Mesenchymal stem cell (in vitro differentiated cells and primary cell): ENCODE measurements around the gene POLR3A.

Source experiments
- DNase-seq: peaks from one replicate; pipeline ENCODE4 v3.0.0-alpha.2; 2013
- H2AFZ ChIP-seq: one replicate; pipeline ENCODE4 v1.6.1; 2013; ENCODE audit warnings: low read depth, mild to moderate bottlenecking, control low read depth, inconsistent platforms, low read length, moderate library complexity
- H2AK5ac ChIP-seq: 2 replicates; pipeline ENCODE4 v1.6.1; 2013; ENCODE audit warnings: low read length, moderate library complexity, mild to moderate bottlenecking, inconsistent platforms; ENCODE audit not compliant: severe bottlenecking
- H2BK120ac ChIP-seq: one replicate; pipeline ENCODE4 v1.6.1; 2013; ENCODE audit warnings: low read depth, mild to moderate bottlenecking, inconsistent platforms, low read length, moderate library complexity
- H2BK12ac ChIP-seq, 2 experiments: one replicate each; pipeline ENCODE4 v1.6.1; 2013; ENCODE audit warnings: inconsistent platforms in 2 of 2, low read length in 2 of 2, mild to moderate bottlenecking in 2 of 2, moderate library complexity in 2 of 2, control low read depth in 1 of 2
- H2BK15ac ChIP-seq: one replicate; pipeline ENCODE4 v1.6.1; 2013; ENCODE audit warnings: mild to moderate bottlenecking, low read depth, inconsistent platforms; ENCODE audit not compliant: poor library complexity, severe bottlenecking
- H2BK5ac ChIP-seq: 2 replicates; pipeline ENCODE4 v1.6.1; 2013; ENCODE audit warnings: low read depth, mild to moderate bottlenecking, low read length, control low read depth, inconsistent platforms; ENCODE audit not compliant: poor library complexity, severe bottlenecking
- H3K14ac ChIP-seq, 2 experiments: one replicate each; pipeline ENCODE4 v1.6.1; 2013; ENCODE audit warnings: inconsistent platforms in 2 of 2, low read length in 2 of 2, control low read depth in 1 of 2, mild to moderate bottlenecking in 1 of 2, moderate library complexity in 1 of 2
- H3K18ac ChIP-seq, 2 experiments: one replicate each; pipeline ENCODE4 v1.6.1; 2013; ENCODE audit warnings: inconsistent platforms in 2 of 2, low read length in 2 of 2, control low read depth in 1 of 2, low read depth in 1 of 2, mild to moderate bottlenecking in 1 of 2
- H3K23ac ChIP-seq, 2 experiments: one replicate each; pipeline ENCODE4 v1.6.1; 2013; ENCODE audit warnings: inconsistent platforms in 2 of 2, low read length in 2 of 2, mild to moderate bottlenecking in 2 of 2, moderate library complexity in 2 of 2, control low read depth in 1 of 2
- H3K27ac ChIP-seq: 2 replicates; pipeline ENCODE4 v1.5.1; 2013; ENCODE audit warnings: mild to moderate bottlenecking, moderate library complexity, low read length, control low read depth, inconsistent platforms; ENCODE audit not compliant: poor library complexity, severe bottlenecking
- H3K27me3 ChIP-seq, 2 experiments: 2 replicates each; pipeline versions ENCODE4 v1.6.1 to v1.7.0; 2013; ENCODE audit warnings: low read length in 2 of 2, mild to moderate bottlenecking in 2 of 2, moderate library complexity in 2 of 2, control low read depth in 1 of 2, inconsistent platforms in 1 of 2; ENCODE audit not compliant: control insufficient read depth in 1 of 2, insufficient read depth in 1 of 2
- H3K36me3 ChIP-seq, 2 experiments: 2 replicates each; pipeline versions ENCODE4 v1.6.1 to v1.7.0; 2013; ENCODE audit warnings: low read length in 2 of 2, control low read depth in 1 of 2, inconsistent platforms in 1 of 2, low read depth in 1 of 2, mild to moderate bottlenecking in 1 of 2; ENCODE audit not compliant: insufficient read depth in 2 of 2, control insufficient read depth in 1 of 2
- H3K4ac ChIP-seq, 2 experiments: one replicate each; pipeline ENCODE4 v1.6.1; 2013; ENCODE audit warnings: inconsistent platforms in 2 of 2, low read length in 2 of 2, mild to moderate bottlenecking in 2 of 2, moderate library complexity in 2 of 2, control low read depth in 1 of 2, low read depth in 1 of 2
- H3K4me1 ChIP-seq: 2 replicates; pipeline ENCODE4 v1.6.1; 2013; ENCODE audit warnings: low read depth, low read length, control low read depth; ENCODE audit not compliant: control insufficient read depth, insufficient read depth
- H3K4me2 ChIP-seq: 2 replicates; pipeline ENCODE4 v1.6.1; 2013; ENCODE audit warnings: low read length, mild to moderate bottlenecking, inconsistent platforms; ENCODE audit not compliant: poor library complexity, severe bottlenecking
- H3K4me3 ChIP-seq, 2 experiments: 2 replicates each; pipeline versions ENCODE4 v1.5.1 to v1.7.0; 2013; ENCODE audit warnings: low read length in 2 of 2, mild to moderate bottlenecking in 2 of 2, control low read depth in 1 of 2, low read depth in 1 of 2; ENCODE audit not compliant: insufficient read depth in 1 of 2
- H3K79me1 ChIP-seq: replicated peaks from 2 replicates; pipeline ENCODE4 v1.6.1; 2013; ENCODE audit warnings: mild to moderate bottlenecking, control low read depth, low read length, inconsistent platforms; ENCODE audit not compliant: poor library complexity, severe bottlenecking
- H3K9ac ChIP-seq: 2 replicates; pipeline ENCODE4 v1.7.0; 2013; ENCODE audit warnings: mild to moderate bottlenecking, low read length, moderate library complexity
- H3K9me3 ChIP-seq: 2 replicates; pipeline ENCODE4 v1.7.0; 2013; ENCODE audit warnings: mild to moderate bottlenecking, low read length; ENCODE audit not compliant: control insufficient read depth
- H4K8ac ChIP-seq: one replicate; pipeline ENCODE4 v1.6.1; 2013; ENCODE audit warnings: inconsistent platforms, mild to moderate bottlenecking, low read length, moderate library complexity
- H4K91ac ChIP-seq: one replicate; pipeline ENCODE4 v1.6.1; 2013; ENCODE audit warnings: mild to moderate bottlenecking, low read length, inconsistent platforms
- WGBS: methylation state at CpG from one replicate; pipeline ENCODE4 v1.1.7; 2013; ENCODE audit warnings: mixed read lengths; 5-methylcytosine and 5-hydroxymethylcytosine counted together

The POLR3A gene

DNA sequence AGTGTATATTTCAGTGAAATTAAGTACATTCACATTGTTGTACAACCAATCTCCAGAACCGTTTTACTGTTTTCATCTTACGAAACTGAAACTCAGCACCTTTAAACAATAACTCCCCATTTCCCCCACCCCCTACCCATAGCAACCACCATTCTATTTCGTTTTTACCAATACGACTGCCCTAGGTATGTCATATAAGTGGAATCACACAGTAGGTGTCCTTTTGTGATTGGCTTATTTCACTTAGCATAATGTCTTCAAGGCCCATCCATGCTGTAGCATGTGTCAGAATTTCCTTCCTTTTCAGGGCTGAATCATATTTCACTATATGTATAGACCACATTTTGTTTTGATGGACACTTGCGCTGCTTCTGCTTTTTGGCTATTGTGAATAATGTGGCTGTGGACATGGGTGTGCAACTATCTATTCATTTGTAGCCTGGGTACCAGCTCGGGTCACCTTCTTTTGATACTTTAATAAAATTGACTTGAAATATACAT lies 68.4 kb downstream of the POLR3A start:
- H2BK120ac ChIP-seq, result no peak overlapping the region
- H4K91ac ChIP-seq, result no peak overlapping the region
- H2AK5ac ChIP-seq, result no peak overlapping the region
- H2BK15ac ChIP-seq, result no peak overlapping the region
- no peaks in the 10 kb centered on the region for H3K36me3 ChIP-seq
- no peak overlapping the region for H2AFZ ChIP-seq
- no peaks in the 10 kb centered on the region for H3K79me1 ChIP-seq
- no peak overlapping the region for H3K14ac ChIP-seq
- H3K18ac ChIP-seq, result no peak overlapping the region
- H3K4me2 ChIP-seq, result no peak overlapping the region
- no peak overlapping the region for H4K8ac ChIP-seq
- DNase-seq, result no peak
- no peak overlapping the region for H2BK12ac ChIP-seq
- H3K4me3 ChIP-seq, result no peak overlapping the region
- no peaks in the 10 kb centered on the region for H3K27me3 ChIP-seq
- H3K9me3 ChIP-seq, result peaks cover 10% of the 10 kb centered on the region
- no peak overlapping the region for H3K4ac ChIP-seq
- no peak overlapping the region for H2BK5ac ChIP-seq
- H3K23ac ChIP-seq, result no peak overlapping the region
- WGBS, result 94% methylated on average over 4 of the region's 6 CpGs
- H3K9ac ChIP-seq, result no peak overlapping the region
- no peak overlapping the region for H3K27ac ChIP-seq
- no peaks in the 10 kb centered on the region for H3K4me1 ChIP-seq

DNA sequence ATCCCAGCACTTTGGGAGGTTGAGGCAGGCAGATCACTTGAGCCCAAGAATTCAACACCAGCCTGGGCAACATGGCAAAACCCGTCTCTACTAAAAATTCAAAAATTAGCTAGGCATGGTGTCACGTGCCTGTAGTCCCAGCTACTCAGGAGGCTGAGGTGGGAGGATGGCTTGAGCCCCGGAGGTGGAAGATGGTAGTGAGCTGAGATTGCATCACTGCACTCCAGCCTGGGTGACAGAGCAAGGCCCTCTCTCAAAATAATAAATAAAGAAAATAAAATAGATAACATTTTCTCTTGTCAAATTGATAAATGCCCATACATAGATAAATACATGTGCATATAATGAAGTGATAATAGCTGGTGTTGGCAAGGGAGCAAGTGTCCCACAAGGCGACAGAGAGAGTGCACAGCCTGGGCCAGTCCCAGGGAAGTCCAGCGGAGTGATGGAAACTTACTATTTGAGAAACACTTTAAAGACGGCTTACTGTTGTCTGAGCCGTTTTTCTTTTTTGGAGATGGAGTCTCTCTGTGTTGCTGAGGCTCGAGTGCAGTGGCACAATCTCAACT lies 69.3 kb downstream of the POLR3A start:
- Histone ChIP-seq H3K4ac (no peak overlapping the region), H2AFZ (no peak overlapping the region), H2BK12ac (no peak overlapping the region), H3K14ac (no peak overlapping the region), H3K79me1 (no peaks in the 10 kb centered on the region), H3K23ac (no peak overlapping the region), H2BK120ac (no peak overlapping the region), H3K36me3 (no peaks in the 10 kb centered on the region), H3K4me3 (no peak overlapping the region), H3K4me2 (no peak overlapping the region), H3K27ac (no peak overlapping the region), H2BK15ac (no peak overlapping the region), H4K91ac (no peak overlapping the region), H2BK5ac (no peak overlapping the region), H2AK5ac (no peak overlapping the region), H3K9ac (no peak overlapping the region), H4K8ac (no peak overlapping the region), H3K9me3 (peaks cover 10% of the 10 kb centered on the region), H3K18ac (no peak overlapping the region), H3K4me1 (no peaks in the 10 kb centered on the region), H3K27me3 (no peaks in the 10 kb centered on the region)
- DNase-seq, result no peak
- WGBS, result 86% methylated on average over 8 of the region's 8 CpGs

DNA sequence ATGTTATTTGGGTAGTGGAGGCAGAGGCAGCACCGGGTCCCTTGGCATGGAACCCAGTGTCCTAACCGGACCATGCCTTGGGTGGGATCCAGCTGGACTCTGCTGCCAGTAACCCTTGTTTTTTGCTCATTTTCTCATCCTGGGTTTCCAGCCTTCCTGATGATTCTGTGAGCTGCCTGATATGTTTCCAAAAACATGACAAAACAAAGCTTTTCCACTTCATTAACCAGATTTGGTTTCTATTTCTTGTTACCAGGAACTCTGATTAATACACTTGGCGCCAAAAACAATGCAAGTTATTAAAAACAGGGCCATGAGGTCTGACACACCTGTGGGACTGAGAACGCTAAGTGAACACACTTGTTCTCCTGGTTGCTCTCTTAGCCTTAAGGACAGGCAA lies 69.9 kb downstream of the POLR3A start:
- Histone ChIP-seq H3K27ac (no peak overlapping the region), H3K4me2 (no peak overlapping the region), H4K8ac (no peak overlapping the region), H2BK120ac (no peak overlapping the region), H3K9ac (no peak overlapping the region), H3K27me3 (no peaks in the 10 kb centered on the region), H2BK15ac (no peak overlapping the region), H3K4me3 (no peak overlapping the region), H3K18ac (no peak overlapping the region), H4K91ac (no peak overlapping the region), H3K4ac (no peak overlapping the region), H3K23ac (no peak overlapping the region), H3K9me3 (peaks cover 10% of the 10 kb centered on the region), H3K14ac (no peak overlapping the region), H2BK5ac (no peak overlapping the region), H3K79me1 (no peaks in the 10 kb centered on the region), H3K36me3 (no peaks in the 10 kb centered on the region), H2BK12ac (no peak overlapping the region), H2AK5ac (no peak overlapping the region), H2AFZ (no peak overlapping the region), H3K4me1 (no peaks in the 10 kb centered on the region)
- WGBS, result 95% methylated on average over 4 of the region's 4 CpGs
- DNase-seq, result no peak

- 67% methylated on average over 1 of the region's 1 CpG for WGBS
- H2AK5ac ChIP-seq, result no peak overlapping the region
Measured at GRCh38 chr10:77955136-77955535, 74.2 kb downstream of the POLR3A start.

More at GRCh38 chr10:77955136-77955535, 74.2 kb downstream of the POLR3A start:
- Histone ChIP-seq H3K9ac (no peak overlapping the region), H3K4me1 (no peaks in the 10 kb centered on the region), H2BK12ac (no peak overlapping the region), H3K36me3 (no peaks in the 10 kb centered on the region), H3K4ac (no peak overlapping the region), H3K14ac (no peak overlapping the region), H3K27ac (no peak overlapping the region), H2BK120ac (no peak overlapping the region), H3K4me2 (no peak overlapping the region), H4K91ac (no peak overlapping the region), H2BK5ac (no peak overlapping the region), H2AFZ (no peak overlapping the region), H2BK15ac (no peak overlapping the region), H3K9me3 (peaks cover 26% of the 10 kb centered on the region), H4K8ac (no peak overlapping the region), H3K4me3 (no peak overlapping the region), H3K18ac (no peak overlapping the region), H3K23ac (no peak overlapping the region), H3K79me1 (no peaks in the 10 kb centered on the region), H3K27me3 (no peaks in the 10 kb centered on the region)
- DNase-seq, result no peak
